PC-3 (cell line): ENCODE results near the gene FOXP1. TPM values are rescaled to one million over a fixed set of nuclear protein-coding genes. Genes with fewer than 3 reads are reported as not detected.
"Not testable (repeated sequence)": the region's sequence is repeated elsewhere in the genome, so short reads cannot be mapped to it uniquely, and the experiment has no call there.

Source experiments
- ATAC-seq: fragments of 200-7000 bp; cut with Tn5 transposase; 2 replicates; pipeline ENCODE4 v1.9.1; 2020; ENCODE audit warnings: mild to moderate bottlenecking, moderate library complexity
- BruUV-seq: library from RNA; stranded (reverse); fragments of 400-500 nt; replicated peaks from 2 replicates; lab custom pipeline; 2021; lab: Mats Ljungman, UMichigan
- CTCF ChIA-PET: fragments of 300-600 bp; sonication (Branson Sonifier 250); formaldehyde crosslinking; loops from one replicate; lab custom pipeline; 2022; ENCODE audit warnings: antibody characterized with exemption; lab: Charles Lee
- POLR2A ChIA-PET: fragments of 300-600 bp; sonication (Branson Sonifier 250); formaldehyde crosslinking; loops from one replicate; lab custom pipeline; 2022; ENCODE audit warnings: antibody characterized with exemption; ENCODE audit not compliant: unreplicated experiment; lab: Charles Lee
- DNase-seq: peaks from one replicate; pipeline ENCODE4 v3.0.0-alpha.2; 2015
- H2AFZ ChIP-seq: fragments of 300-600 bp; sonication (generic); 2 replicates; pipeline ENCODE4 v1.6.0; 2016; ENCODE audit warnings: antibody characterized with exemption, low read length
- H3F3A ChIP-seq: fragments of 300-600 bp; sonication (generic); one replicate; pipeline ENCODE4 v1.6.0; 2017; ENCODE audit warnings: antibody characterized with exemption, low read length, control low read depth, mild to moderate bottlenecking; ENCODE audit not compliant: unreplicated experiment
- H3K27ac ChIP-seq: fragments of 300-600 bp; sonication (generic); 2 replicates; pipeline ENCODE4 v1.5.1; 2016; ENCODE audit warnings: mild to moderate bottlenecking, low read length
- H3K27me3 ChIP-seq: fragments of 300-600 bp; sonication (generic); 2 replicates; pipeline ENCODE4 v1.6.1; 2016; ENCODE audit warnings: low read length, mixed read lengths
- H3K36me3 ChIP-seq: fragments of 300-600 bp; sonication (generic); 2 replicates; pipeline ENCODE4 v1.6.1; 2016; ENCODE audit warnings: low read depth, mixed run types, low read length, mixed read lengths
- H3K4me1 ChIP-seq: fragments of 300-600 bp; sonication (generic); 2 replicates; pipeline ENCODE4 v1.5.1; 2016; ENCODE audit warnings: low read length; ENCODE audit not compliant: insufficient read depth
- H3K4me2 ChIP-seq: fragments of 300-600 bp; sonication (generic); 2 replicates; pipeline ENCODE4 v1.6.0; 2016; ENCODE audit warnings: low read length
- H3K4me3 ChIP-seq: fragments of 300-600 bp; sonication (generic); 2 replicates; pipeline ENCODE4 v1.5.1; 2016; ENCODE audit warnings: mild to moderate bottlenecking, low read length, mixed read lengths
- H3K79me2 ChIP-seq: fragments of 300-600 bp; sonication (generic); 2 replicates; pipeline ENCODE4 v1.6.1; 2017; ENCODE audit warnings: low read length, mixed read lengths
- H3K9ac ChIP-seq: fragments of 300-600 bp; sonication (generic); 2 replicates; pipeline ENCODE4 v1.6.0; 2016; ENCODE audit warnings: mild to moderate bottlenecking, low read length
- H3K9me2 ChIP-seq: fragments of 300-600 bp; sonication (generic); replicated peaks from 2 replicates; pipeline ENCODE4 v1.6.1; 2016; ENCODE audit warnings: mixed run types, low read length, mixed read lengths
- H3K9me3 ChIP-seq: fragments of 300-600 bp; sonication (generic); 2 replicates; pipeline ENCODE4 v1.6.1; 2016; ENCODE audit warnings: low read length, mixed read lengths
- H4K20me1 ChIP-seq: fragments of 300-600 bp; sonication (generic); 2 replicates; pipeline ENCODE4 v1.6.1; 2016; ENCODE audit warnings: low read length, mixed read lengths
- EZH2 ChIP-seq: fragments of 300-600 bp; sonication (generic); IDR thresholded peaks from one replicate; pipeline ENCODE4 v1.6.1; 2017; ENCODE audit warnings: antibody characterized with exemption, mild to moderate bottlenecking, low read length; ENCODE audit not compliant: unreplicated experiment
- EZH2phosphoT487 ChIP-seq: fragments of 300-600 bp; sonication (generic); IDR thresholded peaks from 2 replicates; pipeline ENCODE4 v1.6.1; 2018; ENCODE audit warnings: mild to moderate bottlenecking, antibody characterized with exemption, low read length, borderline replicate concordance
- intact Hi-C: fragments of 100-400 bp; cut with micrococcal nuclease; formaldehyde crosslinking; loops from 2 replicates; pipeline ENCODE4 v1.9.0; 2023
- total RNA-seq: library from RNA; depleted of rRNA; stranded (reverse); fragments of >200 nt; gene quantifications from 2 replicates; pipeline ENCODE4 v1.2.3, GENCODE V29; 2014
- TF ChIP-seq, protein P1 (sequence below): fragments of 300-600 bp; sonication (generic); conservative IDR thresholded peaks from 2 replicates; pipeline ENCODE4 v1.5.1; 2017; ENCODE audit warnings: antibody characterized with exemption, low read depth, mild to moderate bottlenecking, low read length

The FOXP1 gene
- total RNA-seq, 1 experiment from 2014 or later = 35.3 TPM

DNA sequence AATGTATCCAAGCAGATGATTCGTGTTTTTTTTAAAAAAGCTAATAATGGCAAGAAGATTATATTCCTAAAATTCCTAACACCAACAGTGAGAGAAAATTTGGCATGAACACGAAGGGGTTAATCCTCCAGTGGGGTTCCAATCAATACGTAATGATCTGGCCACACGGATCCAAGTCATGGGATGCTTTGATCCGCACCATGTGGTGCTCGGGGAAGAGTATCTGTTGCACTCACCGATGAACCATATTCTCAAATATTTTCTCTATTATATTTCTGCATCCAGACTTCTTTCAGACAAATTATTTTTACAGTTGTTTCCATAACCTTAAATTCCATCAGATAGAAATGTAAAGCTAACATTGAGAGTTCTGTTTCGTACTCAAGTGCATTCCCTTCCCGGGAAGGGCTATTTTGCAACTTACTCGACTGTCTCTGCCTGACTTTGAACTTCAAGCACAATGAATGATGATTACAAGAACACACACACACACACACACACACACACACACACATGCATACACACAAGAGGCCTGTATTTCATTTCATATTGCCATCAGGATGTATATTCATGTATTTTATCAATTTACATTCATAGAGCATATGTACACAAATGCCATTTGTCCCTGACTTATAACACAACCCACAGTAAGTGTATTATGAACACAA, 567.2 kb downstream of the FOXP1 start:
- H2AFZ ChIP-seq = no peak overlapping the region
- H3K9me2 ChIP-seq = no peaks in the 10 kb centered on the region
- H3K4me1 ChIP-seq = peaks cover 9% of the 10 kb centered on the region
- ChIA-PET POLR2A (no interaction called here), CTCF (no interaction called here)
- no peaks in the 10 kb centered on the region for H4K20me1 ChIP-seq
- no peak overlapping the region for H3K4me3 ChIP-seq
- H3K9ac ChIP-seq = no peak overlapping the region
- H3K27me3 ChIP-seq = no peaks in the 10 kb centered on the region
- no peak overlapping the region for H3K4me2 ChIP-seq
- no peak overlapping the region for H3K27ac ChIP-seq
- H3F3A ChIP-seq = no peaks in the 10 kb centered on the region
- BruUV-seq = no TSS peak
- DNase-seq (no peak), ATAC-seq (no peak)
- intact Hi-C loops = no loop called here
- TF ChIP-seq EZH2 = no peak
- TF ChIP-seq EZH2phosphoT487 = no peak
- TF ChIP-seq, protein P1, sequence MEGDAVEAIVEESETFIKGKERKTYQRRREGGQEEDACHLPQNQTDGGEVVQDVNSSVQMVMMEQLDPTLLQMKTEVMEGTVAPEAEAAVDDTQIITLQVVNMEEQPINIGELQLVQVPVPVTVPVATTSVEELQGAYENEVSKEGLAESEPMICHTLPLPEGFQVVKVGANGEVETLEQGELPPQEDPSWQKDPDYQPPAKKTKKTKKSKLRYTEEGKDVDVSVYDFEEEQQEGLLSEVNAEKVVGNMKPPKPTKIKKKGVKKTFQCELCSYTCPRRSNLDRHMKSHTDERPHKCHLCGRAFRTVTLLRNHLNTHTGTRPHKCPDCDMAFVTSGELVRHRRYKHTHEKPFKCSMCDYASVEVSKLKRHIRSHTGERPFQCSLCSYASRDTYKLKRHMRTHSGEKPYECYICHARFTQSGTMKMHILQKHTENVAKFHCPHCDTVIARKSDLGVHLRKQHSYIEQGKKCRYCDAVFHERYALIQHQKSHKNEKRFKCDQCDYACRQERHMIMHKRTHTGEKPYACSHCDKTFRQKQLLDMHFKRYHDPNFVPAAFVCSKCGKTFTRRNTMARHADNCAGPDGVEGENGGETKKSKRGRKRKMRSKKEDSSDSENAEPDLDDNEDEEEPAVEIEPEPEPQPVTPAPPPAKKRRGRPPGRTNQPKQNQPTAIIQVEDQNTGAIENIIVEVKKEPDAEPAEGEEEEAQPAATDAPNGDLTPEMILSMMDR = no peak
- H3K36me3 ChIP-seq = peaks cover 9% of the 10 kb centered on the region
- H3K79me2 ChIP-seq = no peaks in the 10 kb centered on the region
- no peaks in the 10 kb centered on the region for H3K9me3 ChIP-seq

DNA sequence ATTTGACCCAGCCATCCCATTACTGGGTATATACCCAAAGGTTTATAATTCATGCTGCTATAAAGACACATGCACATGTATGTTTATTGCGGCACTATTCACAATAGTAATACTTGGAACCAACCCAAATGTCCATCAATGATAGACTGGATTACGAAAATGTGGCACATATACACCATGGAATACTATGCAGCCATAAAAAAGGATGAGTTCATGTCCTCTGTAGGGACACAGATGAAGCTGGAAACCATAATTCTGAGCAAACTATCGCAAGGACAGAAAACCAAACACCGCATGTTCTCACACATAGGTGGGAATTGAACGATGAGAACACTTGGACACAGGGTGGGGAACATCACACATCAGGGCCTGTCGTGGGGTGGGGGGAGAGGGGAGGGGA, 568.9 kb downstream of the FOXP1 start:
- DNase-seq, H3K9ac ChIP-seq, H3K4me3 ChIP-seq, intact Hi-C loops, H3K9me2 ChIP-seq, H3K4me2 ChIP-seq, BruUV-seq, H3K27me3 ChIP-seq, H2AFZ ChIP-seq, H3K27ac ChIP-seq, POLR2A ChIA-PET, H4K20me1 ChIP-seq, H3K36me3 ChIP-seq, H3F3A ChIP-seq, ATAC-seq, H3K79me2 ChIP-seq, H3K9me3 ChIP-seq, CTCF ChIA-PET: not testable (repeated sequence)
- H3K4me1 ChIP-seq = peaks cover 13% of the 10 kb centered on the region

DNA sequence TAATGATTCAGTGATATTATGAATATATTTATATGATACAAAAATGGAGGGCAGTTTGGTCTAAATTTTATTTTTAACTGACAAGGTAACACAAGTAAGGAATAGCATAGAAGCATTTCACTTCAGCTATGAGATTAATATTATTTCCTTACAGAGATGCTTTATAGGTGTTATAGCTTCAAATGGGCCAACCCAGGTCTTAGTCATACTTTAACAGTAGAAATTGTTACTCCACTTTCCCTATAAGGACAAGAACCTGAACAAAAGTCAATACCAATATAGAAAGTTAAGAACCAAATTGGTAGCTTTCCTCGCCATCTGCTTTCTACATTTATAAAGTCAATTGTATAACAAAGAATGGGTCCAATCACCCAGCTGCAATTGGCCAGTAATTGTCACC, 570.6 kb downstream of the FOXP1 start:
- BruUV-seq = no TSS peak
- no peak for DNase-seq
- CTCF ChIA-PET = no interaction called here
- intact Hi-C loops = no loop called here
- Histone ChIP-seq H3K27me3 (no peaks in the 10 kb centered on the region), H3K4me2 (no peak overlapping the region), H2AFZ (no peak overlapping the region), H3K9ac (no peak overlapping the region), H3K4me1 (peaks cover 13% of the 10 kb centered on the region), H4K20me1 (no peaks in the 10 kb centered on the region), H3K9me3 (no peaks in the 10 kb centered on the region), H3K79me2 (0 out of 2 replicates have a peak, but pooled peaks cover 3% of the 10 kb centered on the region), H3K36me3 (peaks cover 9% of the 10 kb centered on the region), H3F3A (no peaks in the 10 kb centered on the region), H3K27ac (no peak overlapping the region), H3K4me3 (no peak overlapping the region), H3K9me2 (no peaks in the 10 kb centered on the region)
- TF ChIP-seq EZH2 (no peak), EZH2phosphoT487 (no peak)
- TF ChIP-seq, protein P1 = no peak
- ATAC-seq = no peak
- POLR2A ChIA-PET = no interaction called here
